Stimulated activated CD8-positive, alpha-beta memory T cell treated with anti-CD3 and anti-CD28 coated beads, Interleukin-15, amount 100 ng/mL, for 1 hour (primary cell): ENCODE results near the gene SHISA6.
"Not testable (repeated sequence)": the region's sequence is repeated elsewhere in the genome, so short reads cannot be mapped to it uniquely, and the experiment has no call there.

ENCODE experiments used
- DNase-seq: peaks from one replicate; pipeline ENCODE4 v3.0.0-alpha.2; 2020; ENCODE audit warnings: low read depth

SHISA6 gene

DNA sequence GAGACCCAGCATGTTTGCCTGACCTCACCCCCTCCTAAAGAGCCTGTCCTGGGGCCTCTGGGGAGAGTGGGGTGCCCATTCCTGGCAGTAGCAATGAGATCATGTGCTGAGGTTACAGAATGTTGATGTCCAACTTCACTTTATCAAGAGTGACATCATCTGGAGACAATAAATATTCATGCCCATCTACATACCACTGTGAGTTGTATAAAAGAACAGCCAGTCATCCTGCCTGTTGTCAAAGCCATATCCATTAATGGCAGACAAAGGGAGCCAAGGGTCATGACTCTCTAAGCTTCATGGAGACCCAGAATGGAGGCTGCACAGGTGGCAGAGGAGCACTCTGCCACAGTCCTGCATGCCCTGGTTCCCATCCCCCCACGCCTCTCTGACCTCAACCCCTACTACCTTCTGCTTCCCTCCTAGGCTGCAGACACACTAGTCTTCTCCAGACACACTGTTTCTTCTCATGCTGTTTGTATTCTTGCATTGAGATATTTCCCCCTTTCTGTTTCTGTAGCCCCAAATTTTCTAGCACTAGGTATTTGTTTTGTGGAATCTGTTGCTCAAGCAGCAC lies 27.1 kb downstream of the SHISA6 start:
- no peak for DNase-seq

DNA sequence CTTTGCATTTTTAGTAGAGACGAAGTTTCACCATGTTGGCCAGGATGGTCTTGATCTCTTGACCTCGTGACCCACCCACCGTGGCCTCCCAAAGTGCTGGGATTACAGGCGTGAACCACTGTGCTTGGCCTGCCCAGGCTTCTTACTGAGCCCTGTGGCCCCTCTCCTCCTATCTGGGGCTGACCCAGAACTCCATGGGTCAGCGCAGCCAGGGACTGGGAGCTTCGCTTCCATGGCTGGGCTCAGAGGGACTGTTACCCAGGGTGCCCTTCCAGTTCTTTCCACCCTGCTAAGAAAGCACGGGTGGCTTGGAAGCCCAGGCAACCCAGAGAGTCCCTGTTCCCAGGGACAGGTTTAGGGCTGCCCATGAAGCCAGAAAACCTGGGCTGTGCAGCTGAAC lies 28.2 kb downstream of the SHISA6 start:
- DNase-seq = no peak

- no peak for DNase-seq
These were observed 31.2 kb downstream of the SHISA6 start for GRCh38 chr17:11272191-11272590.

DNA sequence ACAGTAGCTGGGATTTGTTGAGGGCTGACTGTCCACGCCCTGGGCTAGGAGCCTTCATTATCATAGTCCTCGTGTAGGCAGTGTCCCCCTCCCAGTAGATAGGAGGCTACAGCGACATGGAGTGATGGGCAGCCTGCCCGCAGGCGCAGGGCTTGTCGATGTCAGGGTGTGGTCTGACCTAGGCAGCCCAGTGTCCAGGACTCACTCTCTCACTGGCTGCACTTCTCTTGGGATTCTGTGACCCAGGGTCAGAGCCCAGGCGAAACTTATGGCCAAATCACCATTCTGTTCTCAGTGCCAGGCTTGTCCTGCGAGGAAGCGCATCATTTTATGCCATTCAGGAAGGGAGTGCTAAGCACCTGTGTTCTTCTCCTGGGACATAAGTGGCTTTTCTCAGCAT lies 32.6 kb downstream of the SHISA6 start:
- no peak for DNase-seq

- DNase-seq = no peak
These were observed 33.1 kb downstream of the SHISA6 start for GRCh38 chr17:11274106-11274505.

DNA sequence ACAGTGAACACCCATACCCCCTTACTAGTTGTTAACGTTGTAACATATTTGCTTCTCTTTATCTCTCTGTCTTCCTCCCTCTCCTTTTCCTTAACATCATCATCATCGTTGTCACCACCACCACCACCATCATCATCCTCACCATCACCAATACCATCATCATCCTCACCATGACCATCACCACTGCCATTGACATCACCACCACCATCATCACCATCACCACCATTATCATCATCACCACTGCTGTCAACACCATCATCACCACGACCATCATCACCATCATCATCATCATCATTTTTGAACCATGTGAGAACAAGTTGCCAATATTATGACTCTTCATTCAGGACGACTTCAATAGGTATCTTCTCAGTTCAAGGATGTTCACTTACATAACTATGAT lies 35.5 kb downstream of the SHISA6 start:
- no peak for DNase-seq

DNA sequence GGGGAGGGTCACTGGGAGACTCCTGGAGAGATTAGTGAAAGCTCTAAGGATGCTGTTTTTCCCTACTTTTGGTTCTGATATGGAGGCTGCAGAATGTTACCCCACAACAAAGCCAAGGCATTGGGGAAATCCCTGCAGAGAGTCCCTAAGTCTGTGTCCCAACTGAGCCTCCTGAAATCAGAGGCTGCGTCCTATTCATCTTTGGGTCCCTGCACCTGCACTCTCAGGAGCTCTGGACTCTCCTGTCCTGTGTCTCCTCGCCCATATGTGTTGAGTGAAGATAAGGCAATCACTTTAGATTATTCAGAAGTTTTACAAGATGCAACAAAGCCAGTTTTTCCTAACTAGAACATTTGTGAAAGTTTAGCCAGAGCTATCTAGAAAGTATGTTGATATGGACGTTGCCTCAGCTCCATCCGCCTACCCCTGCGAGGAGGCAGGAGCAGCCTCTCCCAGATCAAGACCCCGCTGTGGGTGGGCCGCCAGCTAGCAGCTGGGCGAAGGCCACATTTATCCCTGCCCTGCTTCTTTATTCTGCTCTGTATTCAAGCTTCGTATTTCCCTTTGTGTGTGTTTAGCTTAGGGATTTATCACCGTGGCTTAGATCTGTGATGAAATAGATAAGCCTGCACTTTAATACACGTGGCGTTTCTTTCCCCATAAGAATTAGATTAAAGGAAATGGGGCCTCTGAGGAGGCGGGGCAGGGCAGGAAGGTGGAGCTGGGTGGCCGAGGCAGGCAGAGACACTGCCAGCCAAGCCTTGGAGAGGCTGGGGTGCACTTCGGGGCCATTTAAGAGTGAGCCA lies 37.4 kb downstream of the SHISA6 start:
- DNase-seq = no peak

- DNase-seq = no peak
These were observed 37.9 kb downstream of the SHISA6 start for GRCh38 chr17:11278992-11279270.

GRCh38 chr17:11279776-11280344 lies 38.8 kb downstream of the SHISA6 start:
- no peak for DNase-seq

GRCh38 chr17:11282586-11282985 lies 41.6 kb downstream of the SHISA6 start:
- DNase-seq = no peak

GRCh38 chr17:11284811-11285210 lies 43.8 kb downstream of the SHISA6 start:
- no peak for DNase-seq

DNA sequence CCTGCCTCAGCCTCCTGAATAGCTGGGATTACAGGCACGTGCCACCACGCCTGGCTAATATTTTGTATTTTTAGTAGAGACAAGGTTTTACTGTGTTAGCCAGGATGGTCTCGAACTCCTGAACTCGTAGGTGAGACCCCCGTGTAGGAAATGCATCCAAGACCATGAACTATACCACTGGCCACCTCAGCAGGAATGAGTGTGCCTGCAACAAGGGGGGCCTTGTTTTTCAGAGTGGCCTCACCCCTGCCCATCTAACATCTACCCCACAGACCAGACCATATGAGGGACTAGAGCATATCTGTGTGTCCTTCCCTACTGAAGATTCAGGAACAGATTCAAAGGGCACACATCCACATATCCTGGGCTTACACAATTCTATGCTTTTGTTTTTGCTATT lies 44.9 kb downstream of the SHISA6 start:
- DNase-seq = no peak

DNA sequence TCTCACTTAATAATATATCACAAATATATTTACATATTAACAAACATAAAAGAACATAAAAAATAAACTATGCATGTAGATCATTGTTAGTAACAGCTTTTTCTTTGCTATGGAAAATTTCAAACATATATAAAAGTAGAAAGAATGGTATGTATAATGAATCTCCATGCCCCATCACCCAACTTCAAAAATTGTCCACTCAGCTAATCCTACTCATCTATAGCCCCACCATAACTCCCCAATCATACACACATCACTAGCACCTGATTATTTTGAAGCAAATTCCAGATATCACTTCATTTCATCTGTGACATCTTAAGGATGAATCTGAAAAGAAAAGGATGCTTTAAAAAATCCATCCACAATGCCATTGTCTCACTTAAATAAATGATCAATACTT lies 46.8 kb downstream of the SHISA6 start:
- no peak for DNase-seq

GRCh38 chr17:11290814-11291213 lies 49.8 kb downstream of the SHISA6 start:
- DNase-seq = no peak

DNA sequence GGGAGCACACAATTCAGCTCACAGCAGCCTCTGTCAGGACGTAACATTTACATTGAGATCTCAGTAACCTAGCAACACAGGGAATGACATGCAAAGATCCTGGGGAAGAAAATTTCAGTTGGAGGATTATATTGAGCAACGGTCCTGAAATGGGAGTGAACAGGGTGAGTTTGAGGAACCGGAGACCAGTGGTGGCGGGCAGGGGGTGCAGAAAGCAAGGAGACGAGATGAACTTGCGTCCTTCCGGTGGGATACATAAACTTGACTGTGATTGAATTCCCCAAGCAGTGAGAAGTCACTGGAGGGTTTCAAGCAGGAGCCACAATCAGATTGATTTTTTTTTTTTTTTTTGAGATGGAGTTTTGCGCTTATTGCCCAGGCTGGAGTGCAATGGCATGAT lies 51.5 kb downstream of the SHISA6 start:
- no peak for DNase-seq

- DNase-seq = no peak
These were observed 52.5 kb downstream of the SHISA6 start for GRCh38 chr17:11293480-11293879.

DNA sequence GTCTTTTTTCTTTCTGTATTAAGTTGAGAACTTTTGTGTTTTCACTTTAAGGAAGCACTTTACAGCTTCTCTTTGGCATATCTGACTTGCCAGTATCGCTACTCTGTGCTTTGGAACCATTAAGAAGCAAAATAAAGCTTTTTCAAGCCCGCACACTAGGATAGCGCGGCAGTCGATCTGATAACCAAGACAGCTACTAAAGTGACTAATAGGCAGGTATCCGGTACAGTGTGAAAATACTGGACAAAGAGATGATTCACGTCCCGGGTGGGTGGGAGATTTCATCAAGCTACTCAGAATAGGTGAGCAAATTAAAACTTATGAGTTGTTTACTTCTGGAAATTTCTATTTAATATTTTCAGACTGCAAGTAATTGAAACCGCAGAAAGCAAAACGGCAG lies 53.8 kb downstream of the SHISA6 start:
- no peak for DNase-seq

GRCh38 chr17:11296994-11297393 lies 56.0 kb downstream of the SHISA6 start:
- no peak for DNase-seq

DNA sequence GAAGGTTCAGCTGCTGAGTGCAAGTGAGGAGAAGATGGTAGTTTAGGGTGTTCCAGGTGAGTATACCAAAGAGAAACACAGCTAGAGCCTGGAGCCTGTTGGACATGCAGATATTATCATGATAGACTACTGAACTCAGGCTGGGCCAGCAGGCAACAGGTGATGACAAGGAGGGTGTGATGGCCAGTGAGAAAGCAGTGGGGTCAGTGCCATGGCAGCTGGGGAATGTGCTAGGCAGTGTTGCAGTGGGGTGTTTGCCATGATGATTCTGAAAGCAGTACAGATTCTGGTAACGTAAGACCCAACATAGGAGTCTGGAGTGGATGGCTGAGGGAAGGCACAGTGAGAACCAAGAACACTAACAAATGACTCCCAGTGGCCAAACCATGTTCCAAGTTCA lies 57.4 kb downstream of the SHISA6 start:
- DNase-seq = no peak

DNA sequence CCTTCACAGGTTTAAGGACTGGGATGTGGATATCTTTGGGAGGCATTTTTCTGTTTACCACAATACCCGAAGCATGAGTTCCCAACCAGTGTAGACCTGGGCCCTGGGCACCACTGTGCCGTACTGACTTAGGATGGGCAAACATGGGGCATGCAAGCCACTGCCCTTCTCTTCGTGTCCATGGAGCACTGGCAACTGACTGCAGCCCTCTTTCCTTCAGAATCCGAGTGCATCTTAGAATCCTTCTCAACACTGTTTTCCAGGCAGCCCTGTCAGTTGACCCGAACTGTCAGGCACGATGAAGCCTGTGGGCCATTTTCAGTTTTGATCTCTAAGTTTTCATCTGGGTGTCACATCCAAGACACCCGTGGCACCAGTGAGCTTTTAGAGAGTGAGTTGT lies 59.2 kb downstream of the SHISA6 start:
- DNase-seq = no peak

GRCh38 chr17:11300738-11301137 lies 59.7 kb downstream of the SHISA6 start:
- DNase-seq = no peak

GRCh38 chr17:11301874-11302273 lies 60.9 kb downstream of the SHISA6 start:
- not testable (repeated sequence) for DNase-seq

GRCh38 chr17:11302401-11303186 lies 61.6 kb downstream of the SHISA6 start:
- no peak for DNase-seq
